CD4-positive, alpha-beta T cell treated with Interleukin-12 subunit alpha and Interleukin-12 subunit beta, for 1 hour (primary cell): ENCODE measurements around the gene CAMSAP1.

Experiments used
- DNase-seq: peaks from one replicate; pipeline ENCODE4 v3.0.0-alpha.2; 2020

Gene CAMSAP1

GRCh38 chr9:135878528-135879236 lies 28.7 kb downstream of the CAMSAP1 start:
- DNase-seq = no peak

- no peak for DNase-seq
These were observed 29.4 kb downstream of the CAMSAP1 start for GRCh38 chr9:135877791-135878527.

- DNase-seq = no peak
These were observed 30.4 kb downstream of the CAMSAP1 start for GRCh38 chr9:135876936-135877335.

GRCh38 chr9:135874859-135875258 lies 32.5 kb downstream of the CAMSAP1 start:
- DNase-seq = no peak

- DNase-seq = no peak
These were observed 37.4 kb downstream of the CAMSAP1 start for GRCh38 chr9:135869909-135870308.

- no peak for DNase-seq
These were observed 41.8 kb downstream of the CAMSAP1 start for GRCh38 chr9:135865531-135865930.

- DNase-seq = peak; percentile 65
These were observed 42.8 kb downstream of the CAMSAP1 start for GRCh38 chr9:135864447-135865049.

GRCh38 chr9:135862809-135863208 lies 44.5 kb downstream of the CAMSAP1 start:
- DNase-seq = no peak

- no peak for DNase-seq
These were observed 48.7 kb downstream of the CAMSAP1 start for GRCh38 chr9:135858491-135859185.

GRCh38 chr9:135857843-135858242 lies 49.5 kb downstream of the CAMSAP1 start:
- DNase-seq = no peak

GRCh38 chr9:135857371-135857786 lies 50.0 kb downstream of the CAMSAP1 start:
- no peak for DNase-seq

GRCh38 chr9:135851748-135852147 lies 55.6 kb downstream of the CAMSAP1 start:
- DNase-seq = no peak

- no peak for DNase-seq
These were observed 56.6 kb downstream of the CAMSAP1 start for GRCh38 chr9:135850737-135851136.

GRCh38 chr9:135849181-135849580 lies 58.2 kb downstream of the CAMSAP1 start:
- DNase-seq = no peak

- DNase-seq = no peak
These were observed 58.9 kb downstream of the CAMSAP1 start for GRCh38 chr9:135848341-135849047.

- DNase-seq = no peak
These were observed 59.5 kb downstream of the CAMSAP1 start for GRCh38 chr9:135847833-135848232.

- DNase-seq = no peak
These were observed 66.8 kb downstream of the CAMSAP1 start for GRCh38 chr9:135840539-135840938.

GRCh38 chr9:135840107-135840506 lies 67.2 kb downstream of the CAMSAP1 start:
- DNase-seq = no peak

- DNase-seq = no peak
These were observed 67.8 kb downstream of the CAMSAP1 start for GRCh38 chr9:135839516-135839915.

GRCh38 chr9:135835131-135835530 lies 72.2 kb downstream of the CAMSAP1 start:
- no peak for DNase-seq

- no peak for DNase-seq
These were observed 73.5 kb downstream of the CAMSAP1 start for GRCh38 chr9:135833864-135834263.

- no peak for DNase-seq
These were observed 76.8 kb downstream of the CAMSAP1 start for GRCh38 chr9:135830496-135830895.

GRCh38 chr9:135828656-135829055 lies 78.7 kb downstream of the CAMSAP1 start:
- DNase-seq = no peak
